ENCODE measurements around the gene TNNC1.

The TNNC1 gene

GRCh38 chr3:52403955-52404354 lies 49.9 kb downstream of the TNNC1 start:
- TF ChIP-seq TARDBP (IDR thresholded peaks at IDR 0.05): no peak
- no peak for TF ChIP-seq FOXK2 (IDR thresholded peaks at IDR 0.05)
- no peak for TF ChIP-seq SP1 (IDR thresholded peaks at IDR 0.05)
- TF ChIP-seq SUZ12 (IDR thresholded peaks at IDR 0.05): no peak
- TF ChIP-seq ZNF384 (IDR thresholded peaks at IDR 0.05): no peak
- TF ChIP-seq ELF4 (IDR thresholded peaks at IDR 0.05): no peak
- no peak for TF ChIP-seq NFRKB (IDR thresholded peaks at IDR 0.05)
- TF ChIP-seq LEF1 (IDR thresholded peaks at IDR 0.05; ENCODE audit: borderline replicate concordance): no peak
- no peak for TF ChIP-seq BHLHE40 (IDR thresholded peaks at IDR 0.05; ENCODE audit: borderline replicate concordance)
- no peak for TF ChIP-seq FOXA1 (IDR thresholded peaks at IDR 0.05)
- TF ChIP-seq L3MBTL2 (conservative IDR thresholded peaks at IDR 0.05): no peak
- no peak for TF ChIP-seq CTBP1 (IDR thresholded peaks at IDR 0.05; ENCODE audit: borderline replicate concordance)
- no peak for TF ChIP-seq HDGF (IDR thresholded peaks at IDR 0.05; ENCODE audit: borderline replicate concordance)
- no peak for TF ChIP-seq FOXM1 (IDR thresholded peaks at IDR 0.05; ENCODE audit: borderline replicate concordance)
- TF ChIP-seq ARNT (IDR thresholded peaks at IDR 0.05): no peak
- POLR2A ChIA-PET: no interaction called here
- no peak for DNase-seq (ENCODE audit: extremely low spot score)
- CTCF ChIA-PET: no interaction called here

- CTCF ChIA-PET: no interaction called here
- no peak for TF ChIP-seq FOXK2 (IDR thresholded peaks at IDR 0.05)
- no peak for TF ChIP-seq FOXM1 (IDR thresholded peaks at IDR 0.05; ENCODE audit: borderline replicate concordance)
- no peak for TF ChIP-seq BHLHE40 (IDR thresholded peaks at IDR 0.05; ENCODE audit: borderline replicate concordance)
- no peak for TF ChIP-seq SUZ12 (IDR thresholded peaks at IDR 0.05)
- no peak for TF ChIP-seq HDGF (IDR thresholded peaks at IDR 0.05; ENCODE audit: borderline replicate concordance)
- no peak for TF ChIP-seq ZNF384 (IDR thresholded peaks at IDR 0.05)
- no peak for TF ChIP-seq LEF1 (IDR thresholded peaks at IDR 0.05; ENCODE audit: borderline replicate concordance)
- no peak for TF ChIP-seq SP1 (IDR thresholded peaks at IDR 0.05)
- TF ChIP-seq NFRKB (IDR thresholded peaks at IDR 0.05): no peak
- no peak for TF ChIP-seq TARDBP (IDR thresholded peaks at IDR 0.05)
- TF ChIP-seq PKNOX1 (IDR thresholded peaks at IDR 0.05): no peak
- TF ChIP-seq FOXA1 (IDR thresholded peaks at IDR 0.05): no peak
- TF ChIP-seq L3MBTL2 (conservative IDR thresholded peaks at IDR 0.05): no peak
- TF ChIP-seq ELF4 (IDR thresholded peaks at IDR 0.05): no peak
- no peak for TF ChIP-seq CTBP1 (IDR thresholded peaks at IDR 0.05; ENCODE audit: borderline replicate concordance)
- DNase-seq (ENCODE audit: extremely low spot score): no peak
- POLR2A ChIA-PET: no interaction called here
Observed at GRCh38 chr3:52403271-52403841, 50.5 kb downstream of the TNNC1 start.

- no peak for TF ChIP-seq ZNF384 (IDR thresholded peaks at IDR 0.05)
- TF ChIP-seq CTBP1 (IDR thresholded peaks at IDR 0.05; ENCODE audit: borderline replicate concordance): no peak
- no peak for TF ChIP-seq ARNT (IDR thresholded peaks at IDR 0.05)
- no peak for TF ChIP-seq NFRKB (IDR thresholded peaks at IDR 0.05)
- TF ChIP-seq FOXK2 (IDR thresholded peaks at IDR 0.05): no peak
- no peak for TF ChIP-seq FOXM1 (IDR thresholded peaks at IDR 0.05; ENCODE audit: borderline replicate concordance)
- no peak for TF ChIP-seq BHLHE40 (IDR thresholded peaks at IDR 0.05; ENCODE audit: borderline replicate concordance)
- TF ChIP-seq SP1 (IDR thresholded peaks at IDR 0.05): no peak
- TF ChIP-seq ELF4 (IDR thresholded peaks at IDR 0.05): no peak
- TF ChIP-seq HDGF (IDR thresholded peaks at IDR 0.05; ENCODE audit: borderline replicate concordance): no peak
- no peak for TF ChIP-seq PKNOX1 (IDR thresholded peaks at IDR 0.05)
- TF ChIP-seq TARDBP (IDR thresholded peaks at IDR 0.05): no peak
- no peak for TF ChIP-seq L3MBTL2 (conservative IDR thresholded peaks at IDR 0.05)
- no peak for TF ChIP-seq LEF1 (IDR thresholded peaks at IDR 0.05; ENCODE audit: borderline replicate concordance)
- TF ChIP-seq FOXA1 (IDR thresholded peaks at IDR 0.05): no peak
- TF ChIP-seq SUZ12 (IDR thresholded peaks at IDR 0.05): no peak
- ChIA-PET POLR2A (no interaction called here), CTCF (no interaction called here)
- DNase-seq (ENCODE audit: extremely low spot score): no peak
Observed at GRCh38 chr3:52402706-52403270, 51.1 kb downstream of the TNNC1 start.

GRCh38 chr3:52402101-52402521 lies 51.7 kb downstream of the TNNC1 start:
- CTCF ChIA-PET: no interaction called here
- POLR2A ChIA-PET: no interaction called here
- no peak for DNase-seq (ENCODE audit: extremely low spot score)
- TF ChIP-seq SP1 (IDR thresholded peaks at IDR 0.05) (no peak), ARNT (IDR thresholded peaks at IDR 0.05) (no peak), SUZ12 (IDR thresholded peaks at IDR 0.05) (no peak)

GRCh38 chr3:52401551-52401950 lies 52.3 kb downstream of the TNNC1 start:
- ChIA-PET CTCF (no interaction called here), POLR2A (no interaction called here)
- no peak for DNase-seq (ENCODE audit: extremely low spot score)
- TF ChIP-seq TARDBP (IDR thresholded peaks at IDR 0.05) (no peak), CTBP1 (IDR thresholded peaks at IDR 0.05; ENCODE audit: borderline replicate concordance) (no peak), L3MBTL2 (conservative IDR thresholded peaks at IDR 0.05) (no peak), FOXA1 (IDR thresholded peaks at IDR 0.05) (no peak), ZNF384 (IDR thresholded peaks at IDR 0.05) (no peak), BHLHE40 (IDR thresholded peaks at IDR 0.05; ENCODE audit: borderline replicate concordance) (no peak), ARNT (IDR thresholded peaks at IDR 0.05) (no peak), PKNOX1 (IDR thresholded peaks at IDR 0.05) (no peak), FOXM1 (IDR thresholded peaks at IDR 0.05; ENCODE audit: borderline replicate concordance) (no peak), HDGF (IDR thresholded peaks at IDR 0.05; ENCODE audit: borderline replicate concordance) (no peak), SP1 (IDR thresholded peaks at IDR 0.05) (no peak), NFRKB (IDR thresholded peaks at IDR 0.05) (no peak), LEF1 (IDR thresholded peaks at IDR 0.05; ENCODE audit: borderline replicate concordance) (no peak), SUZ12 (IDR thresholded peaks at IDR 0.05) (no peak), FOXK2 (IDR thresholded peaks at IDR 0.05) (no peak), ELF4 (IDR thresholded peaks at IDR 0.05) (no peak)
